Tibial artery (tissue), 4 donors: Measurements from ENCODE around the gene MTHFD2L.

ENCODE experiments used
- DNase-seq, 2 donors: peaks; one replicate each; pipeline ENCODE4 v3.0.0-alpha.2; 2019
- H3K27ac ChIP-seq, 2 donors: fragments of 200-600 bp; sonication (generic) in 1 of 2; 1 replicate in 1 of 2; 2 replicates in 1 of 2; pipeline ENCODE4 v1.5.1; 2018 to 2019; ENCODE audit warnings: mild to moderate bottlenecking in 1 of 2
- H3K27me3 ChIP-seq, 2 donors: fragments of 200-600 bp; sonication (generic) in 1 of 2; one replicate each; pipeline versions ENCODE4 v1.5.1 to v1.6.0; 2016 to 2019
- H3K36me3 ChIP-seq, 3 donors: fragments of 200-600 bp; sonication (generic) in 2 of 3; one replicate each; pipeline ENCODE4 v1.5.1; 2016 to 2019; ENCODE audit warnings: mild to moderate bottlenecking in 2 of 3
- H3K4me1 ChIP-seq, 4 donors: fragments of 200-600 bp; sonication (generic) in 2 of 4; 1 replicate in 3 of 4; 2 replicates in 1 of 4; pipeline ENCODE4 v1.5.1; 2016 to 2019
- H3K4me3 ChIP-seq, 2 donors: fragments of 200-600 bp; sonication (generic) in 1 of 2; 1 replicate in 1 of 2; 2 replicates in 1 of 2; pipeline ENCODE4 v1.5.1; 2018 to 2019; ENCODE audit warnings: mild to moderate bottlenecking in 2 of 2
- H3K9me3 ChIP-seq, 3 donors: fragments of 200-600 bp; sonication (generic) in 1 of 3; one replicate each; pipeline ENCODE4 v1.5.1; 2016 to 2019
- intact Hi-C: fragments of 100-400 bp; cut with DNase I; formaldehyde crosslinking; loops from one replicate; pipeline ENCODE4 v1.15.0; 2023; ENCODE audit warnings: low total_unique reads
- TF ChIP-seq, protein P1 (sequence below), 2 experiments: fragments of 200-600 bp in 1 of 2; fragments of 450-650 bp in 1 of 2; IDR thresholded peaks; one replicate each; pipeline ENCODE4 v1.5.1; 2017 to 2019; ENCODE audit warnings: antibody characterized with exemption in 2 of 2, mild to moderate bottlenecking in 1 of 2, moderate library complexity in 1 of 2

The MTHFD2L gene

DNA sequence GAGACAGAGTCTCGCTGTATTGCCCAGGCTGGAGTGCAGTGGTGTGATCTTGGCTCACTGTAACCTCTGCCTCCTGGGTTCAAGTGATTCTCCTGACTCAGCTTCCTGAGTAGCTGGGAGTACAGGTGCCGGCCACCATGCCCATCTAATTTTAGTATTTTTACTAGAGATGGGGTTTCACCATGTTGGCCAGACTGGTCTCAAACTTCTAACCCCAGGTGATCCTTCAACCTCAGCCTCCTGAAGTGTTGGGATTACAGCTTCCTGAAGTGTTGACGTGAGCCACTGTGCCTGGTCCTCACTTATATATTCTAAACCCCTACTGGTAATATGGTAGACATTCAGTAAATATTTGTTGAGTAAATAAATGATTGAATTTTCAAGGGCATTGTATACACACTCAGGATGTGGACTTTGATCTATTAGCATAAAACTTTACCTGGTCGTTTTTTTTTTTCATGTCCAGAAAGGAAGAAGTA is 33.0 kb downstream of the MTHFD2L start:
- TF ChIP-seq, protein P1, sequence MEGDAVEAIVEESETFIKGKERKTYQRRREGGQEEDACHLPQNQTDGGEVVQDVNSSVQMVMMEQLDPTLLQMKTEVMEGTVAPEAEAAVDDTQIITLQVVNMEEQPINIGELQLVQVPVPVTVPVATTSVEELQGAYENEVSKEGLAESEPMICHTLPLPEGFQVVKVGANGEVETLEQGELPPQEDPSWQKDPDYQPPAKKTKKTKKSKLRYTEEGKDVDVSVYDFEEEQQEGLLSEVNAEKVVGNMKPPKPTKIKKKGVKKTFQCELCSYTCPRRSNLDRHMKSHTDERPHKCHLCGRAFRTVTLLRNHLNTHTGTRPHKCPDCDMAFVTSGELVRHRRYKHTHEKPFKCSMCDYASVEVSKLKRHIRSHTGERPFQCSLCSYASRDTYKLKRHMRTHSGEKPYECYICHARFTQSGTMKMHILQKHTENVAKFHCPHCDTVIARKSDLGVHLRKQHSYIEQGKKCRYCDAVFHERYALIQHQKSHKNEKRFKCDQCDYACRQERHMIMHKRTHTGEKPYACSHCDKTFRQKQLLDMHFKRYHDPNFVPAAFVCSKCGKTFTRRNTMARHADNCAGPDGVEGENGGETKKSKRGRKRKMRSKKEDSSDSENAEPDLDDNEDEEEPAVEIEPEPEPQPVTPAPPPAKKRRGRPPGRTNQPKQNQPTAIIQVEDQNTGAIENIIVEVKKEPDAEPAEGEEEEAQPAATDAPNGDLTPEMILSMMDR (IDR thresholded peaks at IDR 0.05): no peak
- Histone ChIP-seq H3K4me1 (no peaks in the 10 kb centered on the region), H3K9me3 (no peaks in the 10 kb centered on the region), H3K27me3 (no peaks in the 10 kb centered on the region), H3K36me3 (no peaks in the 10 kb centered on the region), H3K27ac (no peak overlapping the region), H3K4me3 (no peak overlapping the region)
- no peak for DNase-seq
- intact Hi-C loops: no loop called here

DNA sequence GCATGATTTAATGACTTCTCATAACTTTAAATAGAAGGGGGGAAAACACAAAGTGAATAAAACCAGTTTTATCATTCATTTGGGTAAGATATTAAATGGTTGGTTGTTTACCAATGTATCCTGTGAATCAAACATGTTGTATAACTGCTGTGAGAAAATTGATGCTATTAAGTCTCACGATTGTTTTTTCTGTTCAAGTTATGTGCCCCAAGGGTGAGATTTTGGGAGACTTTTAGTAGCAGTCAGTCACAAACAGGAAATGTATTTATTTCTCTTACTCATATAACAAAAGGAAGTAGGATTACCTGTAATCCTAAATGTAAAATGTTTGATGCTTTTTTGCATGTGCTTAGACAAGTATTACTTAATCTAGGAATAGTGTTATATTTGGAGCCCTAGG is 39.2 kb downstream of the MTHFD2L start:
- DNase-seq: no peak
- TF ChIP-seq, protein P1 (IDR thresholded peaks at IDR 0.05): no peak
- intact Hi-C loops: no loop called here

DNA sequence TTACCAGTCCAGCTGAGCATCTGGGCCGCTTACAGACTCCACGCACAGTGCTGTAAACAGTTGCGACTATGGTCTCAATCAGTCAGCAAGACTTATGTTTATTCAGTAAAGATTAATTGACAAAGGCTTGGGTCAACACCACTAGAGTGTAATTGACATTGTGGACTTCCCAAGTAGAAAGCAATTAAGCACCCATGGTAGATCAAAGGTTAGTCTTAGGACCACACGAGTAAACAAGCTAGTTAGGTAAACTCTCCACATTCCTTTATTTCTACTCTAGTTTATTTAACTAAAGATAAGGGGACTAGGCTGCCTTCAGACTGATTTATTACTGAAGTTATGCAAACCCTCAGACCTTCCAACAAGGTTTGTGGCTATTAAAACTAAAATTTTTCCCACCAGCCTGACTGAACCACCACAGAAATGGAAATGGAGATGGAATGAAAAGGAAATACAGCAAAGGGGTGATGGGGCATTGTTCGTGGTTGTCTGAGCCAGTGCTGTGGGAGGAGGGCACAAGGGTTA is 44.2 kb downstream of the MTHFD2L start:
- peaks cover 0 to 21% (median 6%) of the 10 kb centered on the region in 4 donors for H3K4me1 ChIP-seq
- H3K27ac ChIP-seq: no peak overlapping the region
- H3K27me3 ChIP-seq: no peaks in the 10 kb centered on the region
- DNase-seq: no peak
- TF ChIP-seq, protein P1 (IDR thresholded peaks at IDR 0.05): no peak
- no peaks in the 10 kb centered on the region for H3K9me3 ChIP-seq
- peaks cover 0 to 8% (median 4%) of the 10 kb centered on the region in 3 donors for H3K36me3 ChIP-seq
- intact Hi-C loops: no loop called here
- no peak overlapping the region for H3K4me3 ChIP-seq

More for the DNA sequence above, 39.2 kb downstream of the MTHFD2L start:
- H3K4me1 ChIP-seq: no peaks in the 10 kb centered on the region
- H3K27ac ChIP-seq: no peak overlapping the region
- no peaks in the 10 kb centered on the region for H3K27me3 ChIP-seq
- H3K4me3 ChIP-seq: no peak overlapping the region
- H3K9me3 ChIP-seq: no peaks in the 10 kb centered on the region
- peaks cover 0 to 4% (median 4%) of the 10 kb centered on the region in 3 donors for H3K36me3 ChIP-seq

DNA sequence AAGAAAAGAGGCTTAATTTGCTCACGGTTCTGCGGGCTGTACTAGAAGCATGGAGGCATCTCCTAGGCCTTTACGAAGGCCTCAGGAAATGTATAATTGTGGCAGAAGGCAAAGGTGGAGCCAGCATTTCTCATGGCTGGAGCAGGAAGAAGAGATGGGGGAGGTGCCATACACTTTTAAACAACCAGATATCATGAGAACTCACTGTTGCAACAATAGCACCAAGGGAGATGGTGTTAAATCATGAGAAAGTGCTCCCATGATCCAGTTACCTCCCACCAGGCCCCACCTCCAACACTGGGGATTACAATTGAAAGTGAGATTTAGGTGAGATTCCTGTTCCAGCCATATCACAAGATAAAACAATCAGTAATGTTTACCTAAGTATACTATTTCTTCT is 45.5 kb downstream of the MTHFD2L start:
- no peak overlapping the region for H3K27ac ChIP-seq
- no peak for DNase-seq
- H3K27me3 ChIP-seq: no peaks in the 10 kb centered on the region
- peaks cover 0 to 8% (median 4%) of the 10 kb centered on the region in 3 donors for H3K36me3 ChIP-seq
- no peak overlapping the region for H3K4me3 ChIP-seq
- peaks cover 0 to 21% (median 6%) of the 10 kb centered on the region in 4 donors for H3K4me1 ChIP-seq
- H3K9me3 ChIP-seq: no peaks in the 10 kb centered on the region
- TF ChIP-seq, protein P1 (IDR thresholded peaks at IDR 0.05): no peak
- intact Hi-C loops: no loop called here

DNA sequence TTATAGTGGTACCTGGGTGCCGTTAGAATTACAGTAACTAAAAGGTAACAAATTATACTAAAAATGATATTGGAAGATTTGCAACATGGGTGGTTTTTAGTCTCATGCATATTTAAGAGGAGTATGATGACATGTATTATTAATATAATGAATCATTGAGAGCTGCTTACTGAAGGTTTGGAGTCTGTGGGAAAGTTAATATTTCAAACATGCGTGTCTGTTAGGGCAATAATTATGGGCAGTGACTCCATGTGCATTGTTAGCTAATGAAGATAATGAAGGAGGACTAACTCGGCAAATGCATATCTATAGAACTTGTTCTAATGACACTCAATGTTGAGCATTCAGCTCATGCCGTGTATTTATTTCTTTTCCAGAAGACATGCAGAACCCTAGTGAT is 47.1 kb downstream of the MTHFD2L start:
- Histone ChIP-seq H3K4me3 (no peak overlapping the region), H3K27ac (no peak overlapping the region), H3K27me3 (no peaks in the 10 kb centered on the region), H3K36me3 (peaks cover 4 to 17% (median 4%) of the 10 kb centered on the region in 3 donors), H3K4me1 (peaks cover 0 to 21% (median 6%) of the 10 kb centered on the region in 4 donors), H3K9me3 (peaks cover 0 to under 1% (median 0%) of the 10 kb centered on the region in 3 donors)
- TF ChIP-seq, protein P1 (IDR thresholded peaks at IDR 0.05): no peak
- DNase-seq: no peak
- intact Hi-C loops: no loop called here
